SK-N-MC (cell line): Measurements from ENCODE around the gene TRIM17.
A peak's percentile ranks its signal among the peaks of the same experiment; 100 is the strongest.

Experiments used
- DNase-seq: peaks from one replicate; pipeline ENCODE4 v3.0.0-alpha.2; 2011; ENCODE audit warnings: low read depth, low spot score
- H3K27ac ChIP-seq: fragments of 200-600 bp; sonication (generic); 2 replicates; pipeline ENCODE4 v1.5.1; 2016; ENCODE audit warnings: mixed run types
- H3K36me3 ChIP-seq: fragments of 200-600 bp; sonication (generic); 2 replicates; pipeline ENCODE4 v1.6.1; 2017; ENCODE audit warnings: antibody characterized with exemption, low read length, mixed read lengths; ENCODE audit not compliant: insufficient read depth
- H3K4me3 ChIP-seq: fragments of 200-600 bp; sonication (generic); 2 replicates; pipeline ENCODE4 v1.5.1; 2016
- H3K9ac ChIP-seq: fragments of 200-600 bp; sonication (generic); 2 replicates; pipeline ENCODE4 v1.8.0; 2017; ENCODE audit warnings: mixed run types, mixed read lengths; ENCODE audit not compliant: insufficient read length
- H3K9me3 ChIP-seq: fragments of 200-600 bp; sonication (generic); 2 replicates; pipeline ENCODE4 v1.6.1; 2017; ENCODE audit warnings: low read depth, mild to moderate bottlenecking, antibody characterized with exemption, low read length, moderate library complexity, mixed read lengths
- EZH2 ChIP-seq: fragments of 200-600 bp; sonication (generic); IDR thresholded peaks from one replicate; pipeline ENCODE4 v1.6.1; 2017; ENCODE audit warnings: antibody characterized with exemption
- FOXP2 ChIP-seq: optimal IDR thresholded peaks from 2 replicates; pipeline ENCODE3; 2011; ENCODE audit warnings: mild to moderate bottlenecking, moderate library complexity; ENCODE audit not compliant: insufficient read depth; ENCODE audit errors: extremely low read length, control extremely low read depth
- POLR2AphosphoS5 ChIP-seq: IDR thresholded peaks from 2 replicates; pipeline ENCODE4 v1.6.1; 2012; ENCODE audit warnings: mild to moderate bottlenecking, low read depth, low read length, borderline replicate concordance

TRIM17 gene

GRCh38 chr1:228396770-228397662 lies 19.6 kb downstream of the TRIM17 start:
- Histone ChIP-seq H3K9ac (no peak overlapping the region), H3K4me3 (no peak overlapping the region), H3K36me3 (peaks cover 4% of the 10 kb centered on the region; the same call in 1 of the 2 replicates), H3K9me3 (no peaks in the 10 kb centered on the region), H3K27ac (no peak overlapping the region)
- TF ChIP-seq FOXP2: no peak
- TF ChIP-seq EZH2: no peak
- TF ChIP-seq POLR2AphosphoS5: no peak
- no peak for DNase-seq

GRCh38 chr1:228394571-228395394 lies 21.9 kb downstream of the TRIM17 start:
- no peak overlapping the region for H3K4me3 ChIP-seq
- DNase-seq: no peak
- peaks cover 4% of the 10 kb centered on the region; the same call in 1 of the 2 replicates for H3K36me3 ChIP-seq
- H3K9ac ChIP-seq: no peak overlapping the region
- TF ChIP-seq POLR2AphosphoS5: no peak
- no peak for TF ChIP-seq FOXP2
- TF ChIP-seq EZH2: no peak
- no peaks in the 10 kb centered on the region for H3K9me3 ChIP-seq
- peak overlapping the region; percentile 95 for H3K27ac ChIP-seq

GRCh38 chr1:228393811-228394570 lies 22.7 kb downstream of the TRIM17 start:
- H3K27ac ChIP-seq: peak overlapping the region; percentile 95
- TF ChIP-seq POLR2AphosphoS5 (no peak), FOXP2 (no peak), EZH2 (no peak)
- H3K9me3 ChIP-seq: no peaks in the 10 kb centered on the region
- H3K4me3 ChIP-seq: no peak overlapping the region
- peaks cover 4% of the 10 kb centered on the region; the same call in 1 of the 2 replicates for H3K36me3 ChIP-seq
- H3K9ac ChIP-seq: no peak overlapping the region
- DNase-seq: no peak

- Histone ChIP-seq H3K27ac (peak overlapping the region; percentile 95), H3K9ac (peak overlapping the region; percentile 49), H3K36me3 (peaks cover 4% of the 10 kb centered on the region; the same call in 1 of the 2 replicates), H3K9me3 (no peaks in the 10 kb centered on the region), H3K4me3 (peak overlapping the region; percentile 6; the same call in 1 of the 2 replicates)
- TF ChIP-seq EZH2 (no peak), POLR2AphosphoS5 (0 out of 2 replicates have a peak, but pooled peaks have one; percentile 23)
- peak; percentile 50 for DNase-seq
Observed at GRCh38 chr1:228393268-228393701, 23.4 kb downstream of the TRIM17 start.

- H3K36me3 ChIP-seq: peaks cover 4% of the 10 kb centered on the region; the same call in 1 of the 2 replicates
- peak overlapping the region; percentile 95 for H3K27ac ChIP-seq
- peak; percentile 61 for DNase-seq
- no peaks in the 10 kb centered on the region for H3K9me3 ChIP-seq
- peak overlapping the region; percentile 58 for H3K4me3 ChIP-seq
- H3K9ac ChIP-seq: peak overlapping the region; percentile 2
- no peak for TF ChIP-seq EZH2
- TF ChIP-seq POLR2AphosphoS5: peak; percentile 37; the same call in 1 of the 2 replicates
- TF ChIP-seq FOXP2: no peak
Observed at GRCh38 chr1:228392111-228392936, 24.3 kb downstream of the TRIM17 start.

- H3K9ac ChIP-seq: no peak overlapping the region
- H3K27ac ChIP-seq: no peak overlapping the region; the same call in 1 of the 2 replicates
- no peaks in the 10 kb centered on the region for H3K9me3 ChIP-seq
- peak overlapping the region; percentile 58 for H3K4me3 ChIP-seq
- TF ChIP-seq POLR2AphosphoS5: no peak
- TF ChIP-seq EZH2: no peak
- no peak for TF ChIP-seq FOXP2
- peaks cover 4% of the 10 kb centered on the region; the same call in 1 of the 2 replicates for H3K36me3 ChIP-seq
- no peak for DNase-seq
Observed at GRCh38 chr1:228391411-228392020, 25.1 kb downstream of the TRIM17 start.

DNA sequence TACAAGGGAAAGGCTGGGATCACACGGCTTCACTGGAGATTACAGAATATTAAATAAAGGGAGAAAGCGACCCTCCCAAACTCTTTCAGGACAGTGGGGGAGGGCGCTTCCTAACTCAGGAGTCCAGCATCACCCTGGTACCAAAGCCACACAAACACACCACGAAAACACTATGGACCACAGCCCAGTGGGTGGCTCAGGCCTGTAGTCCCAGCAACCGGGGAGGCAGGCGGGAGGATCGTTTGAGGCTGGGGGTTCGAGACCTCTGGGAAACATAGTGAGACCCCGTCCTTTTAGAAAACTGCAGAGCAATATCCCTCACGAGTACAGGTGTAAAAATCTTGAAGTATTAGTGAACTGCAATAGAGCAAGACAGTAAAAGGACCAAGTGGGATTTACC lies 26.0 kb downstream of the TRIM17 start:
- Histone ChIP-seq H3K27ac (no peak overlapping the region; the same call in 1 of the 2 replicates), H3K36me3 (peaks cover 1% of the 10 kb centered on the region; the same call in 1 of the 2 replicates), H3K9ac (no peak overlapping the region), H3K4me3 (no peak overlapping the region), H3K9me3 (no peaks in the 10 kb centered on the region)
- no peak for DNase-seq
- TF ChIP-seq POLR2AphosphoS5: no peak
- no peak for TF ChIP-seq FOXP2
- TF ChIP-seq EZH2: no peak
